Adrenal gland (tissue), 12 donors: Measurements from ENCODE around the gene EYS. TPM values are rescaled to one million over a fixed set of nuclear protein-coding genes. Genes with fewer than 3 reads are reported as not detected.

ENCODE experiments used
- DNase-seq, 7 donors: peaks; one replicate each; pipeline ENCODE4 v3.0.0-alpha.2; 2019 to 2020
- H3K27ac ChIP-seq, 5 donors: fragments of 200-600 bp; sonication (generic) in 4 of 5; 1 replicate in 3 of 5; 2 replicates in 2 of 5; pipeline versions ENCODE4 v1.5.1 to v1.8.0; 2016 to 2020; ENCODE audit warnings: mild to moderate bottlenecking in 1 of 5
- H3K27me3 ChIP-seq: fragments of 200-600 bp; 2 replicates; pipeline ENCODE4 v1.8.0; 2021
- H3K36me3 ChIP-seq, 2 donors: fragments of 200-600 bp; replicated peaks in 1 of 2; 1 replicate in 1 of 2; 2 replicates in 1 of 2; pipeline versions ENCODE4 v1.5.1 to v1.8.0; 2018 to 2022
- H3K4me1 ChIP-seq, 2 donors: fragments of 200-600 bp; replicated peaks in 1 of 2; 1 replicate in 1 of 2; 2 replicates in 1 of 2; pipeline versions ENCODE4 v1.5.1 to v1.8.0; 2018 to 2021
- H3K4me3 ChIP-seq, 4 donors: fragments of 200-600 bp; sonication (generic) in 3 of 4; one replicate each; pipeline ENCODE4 v1.5.1; 2016 to 2018
- H3K9me3 ChIP-seq, 3 donors: fragments of 200-600 bp; sonication (generic) in 1 of 3; replicated peaks in 1 of 3; 1 replicate in 2 of 3; 2 replicates in 1 of 3; pipeline versions ENCODE4 v1.5.1 to v1.8.0; 2016 to 2021
- CTCF ChIP-seq, 6 experiments: fragments of 450-650 bp in 4 of 6; fragments of 200-600 bp in 2 of 6; sonication (generic) in 1 of 6; IDR thresholded peaks; 1 replicate in 5 of 6; 2 replicates in 1 of 6; pipeline versions ENCODE4 v1.5.1 to v1.8.0; 2016 to 2021; ENCODE audit warnings: antibody characterized with exemption in 6 of 6, mild to moderate bottlenecking in 2 of 6, moderate library complexity in 1 of 6
- POLR2A ChIP-seq, 2 donors: fragments of 450-650 bp; IDR thresholded peaks; one replicate each; pipeline ENCODE4 v1.6.1; 2017; ENCODE audit warnings: antibody characterized with exemption in 2 of 2, mild to moderate bottlenecking in 2 of 2, moderate library complexity in 1 of 2
- WGBS, 4 donors: extraction: QIAGEN DNeasy Blood & Tissue Kit in 2 of 4; methylation state at CpG; one replicate each; pipeline versions ENCODE4 v1.1.5 to v1.1.7; 2013 to 2017; 5-methylcytosine and 5-hydroxymethylcytosine counted together
- intact Hi-C, 2 donors: fragments of 100-400 bp; cut with DNase I; formaldehyde crosslinking; loops; one replicate each; pipeline versions ENCODE4 v1.14.1 to v1.15.0; 2022 to 2023
- polyA plus RNA-seq, 3 donors: library from polyadenylated mRNA; stranded (reverse); fragments of 200-250 nt in 2 of 3; fragments of 350-450 nt in 1 of 3; fragmentation: Illumina TruSeq in 1 of 3; extraction: RNeasy Lipid Tissue Mini Kit (QIAGEN cat#74804) in 1 of 3; gene quantifications; one replicate each; pipeline ENCODE4 v1.2.3, GENCODE V29; 2013 to 2014
- total RNA-seq, 9 donors: library from RNA; depleted of rRNA in 4 of 9; stranded (reverse); fragments of >200 nt in 4 of 9; fragments of 120-200 nt in 1 of 9; fragmentation: NEBNext Ultra II Directional in 1 of 9; extraction: Animal tissue kit (Norgen Biotek cat#: 25700) in 1 of 9; gene quantifications; one replicate each; pipeline versions ENCODE4 v1.1.0 to v1.2.4, GENCODE V29; 2013 to 2023
- donor health status: healthy with polysubstance abuse.
- donor health status: Bipolar disorder and iron deficiency.
- donor health status: DM: yes; HTN: yes; CAD: no.
- donor health status: DM: no; HTN: no; CAD: no.
- donor health status: DM: no; HTN: no; CAD: no.
- donor health status: DM: yes; HTN: yes; CAD: no.

EYS gene
- total and polyA plus RNA-seq, 12 donors, result 0.03 to 3.1 (median 0.18) TPM; not detected in 7

- no peaks in the 10 kb centered on the region for H3K4me1 ChIP-seq
- DNase-seq, result no peak
- WGBS, 4 donors, result 77 to 92% (median 90%) methylated on average over 1 of the region's 1 CpG
- H3K27ac ChIP-seq, result no peak overlapping the region
- H3K4me3 ChIP-seq, result no peak overlapping the region
- no peaks in the 10 kb centered on the region for H3K36me3 ChIP-seq
- H3K9me3 ChIP-seq, result no peaks in the 10 kb centered on the region
- intact Hi-C loops, result no loop called here
- no peaks in the 10 kb centered on the region for H3K27me3 ChIP-seq
- no peak for TF ChIP-seq CTCF (IDR thresholded peaks at IDR 0.05)
- TF ChIP-seq POLR2A (IDR thresholded peaks at IDR 0.05), result no peak
These were observed 1443.2 kb downstream of the EYS start for GRCh38 chr6:64263778-64264177.

- Histone ChIP-seq H3K4me1 (no peaks in the 10 kb centered on the region), H3K4me3 (no peak overlapping the region), H3K27me3 (no peaks in the 10 kb centered on the region), H3K36me3 (no peaks in the 10 kb centered on the region), H3K27ac (no peak overlapping the region), H3K9me3 (no peaks in the 10 kb centered on the region)
- WGBS, 4 donors, result 59 to 73% (median 65%) methylated on average over 4 of the region's 4 CpGs
- DNase-seq, result no peak
- intact Hi-C loops, result no loop called here
- TF ChIP-seq POLR2A (IDR thresholded peaks at IDR 0.05), result no peak
- TF ChIP-seq CTCF (IDR thresholded peaks at IDR 0.05), result no peak
These were observed 1447.7 kb downstream of the EYS start for GRCh38 chr6:64259372-64259771.

- 29 to 41% (median 37%) methylated on average over 2 of the region's 2 CpGs for WGBS, 4 donors
- no peaks in the 10 kb centered on the region for H3K27me3 ChIP-seq
- no peaks in the 10 kb centered on the region for H3K4me1 ChIP-seq
- H3K4me3 ChIP-seq, result no peak overlapping the region
- no peaks in the 10 kb centered on the region for H3K36me3 ChIP-seq
- no peak for DNase-seq
- no peak overlapping the region for H3K27ac ChIP-seq
- H3K9me3 ChIP-seq, result no peaks in the 10 kb centered on the region
- intact Hi-C loops, result no loop called here
- TF ChIP-seq CTCF (IDR thresholded peaks at IDR 0.05) (no peak), POLR2A (IDR thresholded peaks at IDR 0.05) (no peak)
These were observed 1448.3 kb downstream of the EYS start for GRCh38 chr6:64258752-64259151.

DNA sequence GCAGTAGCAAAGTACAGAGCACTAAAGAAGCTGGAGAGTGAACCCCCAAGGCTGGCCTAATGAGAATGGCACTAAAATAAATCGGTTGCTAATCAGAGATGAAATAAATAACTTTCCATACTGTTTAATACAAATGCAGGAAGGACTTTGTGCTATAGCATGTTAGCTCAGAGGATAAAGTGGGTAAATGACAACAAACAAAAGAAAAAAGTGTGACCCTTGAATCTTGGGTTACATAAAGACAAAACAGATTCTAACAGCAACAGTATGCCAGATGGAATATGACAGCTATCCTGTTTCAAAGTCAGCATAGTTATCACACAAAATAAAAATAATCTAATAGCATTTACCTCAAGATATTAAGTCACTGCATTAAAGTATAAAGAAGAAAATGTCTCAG, 1448.7 kb downstream of the EYS start:
- TF ChIP-seq CTCF (IDR thresholded peaks at IDR 0.05) (no peak), POLR2A (IDR thresholded peaks at IDR 0.05) (no peak)
- Histone ChIP-seq H3K9me3 (no peaks in the 10 kb centered on the region), H3K4me1 (no peaks in the 10 kb centered on the region), H3K27ac (no peak overlapping the region), H3K27me3 (no peaks in the 10 kb centered on the region), H3K36me3 (no peaks in the 10 kb centered on the region), H3K4me3 (no peak overlapping the region)
- 59 to 65% (median 61%) methylated on average over 1 of the region's 1 CpG for WGBS, 4 donors
- intact Hi-C loops, result no loop called here
- no peak for DNase-seq
